OCI-LY3 (cell line): ENCODE data around the gene ATF6.

Source experiments
- H2AFZ ChIP-seq: fragments of 200-600, 300-600 bp; shearing (Covaris generic); 2 replicates; pipeline ENCODE4 v1.6.0; 2014; ENCODE audit warnings: antibody characterized with exemption, low read depth, low read length
- H3K27ac ChIP-seq: fragments of 200-600, 300-600 bp; sonication (generic); 2 replicates; pipeline ENCODE4 v1.5.1; 2014; ENCODE audit warnings: mild to moderate bottlenecking, low read length, moderate library complexity, mixed read lengths
- H3K27me3 ChIP-seq: fragments of 200-600, 300-600 bp; sonication (generic); 2 replicates; pipeline ENCODE4 v1.6.1; 2014; ENCODE audit warnings: low read depth, low read length, mixed read lengths
- H3K36me3 ChIP-seq: fragments of 200-600, 300-600 bp; sonication (generic); replicated peaks from 2 replicates; pipeline ENCODE3; 2014; ENCODE audit warnings: low read depth, low read length, mixed read lengths
- H3K4me1 ChIP-seq: fragments of 300-600, 200-600 bp; sonication (generic); 2 replicates; pipeline ENCODE4 v1.6.1; 2014; ENCODE audit warnings: low read length, mixed read lengths
- H3K4me2 ChIP-seq: fragments of 200-600, 300-600 bp; sonication (generic); 2 replicates; pipeline ENCODE4 v1.6.1; 2014; ENCODE audit warnings: low read length, mixed read lengths
- H3K4me3 ChIP-seq: fragments of 300-600, 200-600 bp; sonication (generic); 2 replicates; pipeline ENCODE4 v1.5.1; 2014; ENCODE audit warnings: antibody characterized with exemption, mild to moderate bottlenecking, low read length, moderate library complexity
- H3K79me2 ChIP-seq: fragments of 300-600, 200-600 bp; shearing (Covaris generic); 2 replicates; pipeline ENCODE4 v1.6.1; 2014; ENCODE audit warnings: mild to moderate bottlenecking, low read length, mixed read lengths
- H3K9ac ChIP-seq: fragments of 300-600, 200-600 bp; shearing (Covaris generic); 2 replicates; pipeline ENCODE4 v1.6.0; 2014; ENCODE audit warnings: mild to moderate bottlenecking, low read length, moderate library complexity
- H3K9me3 ChIP-seq: fragments of 200-600, 300-600 bp; shearing (Covaris generic); 2 replicates; pipeline ENCODE4 v1.6.1; 2014; ENCODE audit warnings: low read length, mixed read lengths; ENCODE audit not compliant: insufficient read depth
- H4K20me1 ChIP-seq: fragments of 200-600, 300-600 bp; sonication (generic); 2 replicates; pipeline ENCODE4 v1.6.1; 2016; ENCODE audit warnings: low read length, mixed read lengths; ENCODE audit not compliant: insufficient read depth
- EZH2phosphoT487 ChIP-seq: fragments of 200-600 bp; shearing (Covaris generic); IDR thresholded peaks from 2 replicates; pipeline ENCODE4 v1.6.1; 2018; ENCODE audit warnings: antibody characterized with exemption, mixed run types, low read depth
- TF ChIP-seq, protein P1 (sequence below): fragments of 200-600, 300-600 bp; sonication (generic); IDR thresholded peaks from 2 replicates; pipeline ENCODE4 v1.5.1; 2014; ENCODE audit warnings: antibody characterized with exemption, low read length, low read depth

ATF6 gene

GRCh38 chr1:161781995-161782394, 15.9 kb downstream of the ATF6 start:
- Histone ChIP-seq H4K20me1 (peaks cover 53% of the 10 kb centered on the region), H3K4me3 (no peak overlapping the region), H3K27me3 (no peaks in the 10 kb centered on the region), H3K36me3 (peaks cover 20% of the 10 kb centered on the region), H3K27ac (no peak overlapping the region), H3K9me3 (no peaks in the 10 kb centered on the region), H2AFZ (no peak overlapping the region), H3K4me2 (peak overlapping the region; percentile 52), H3K9ac (no peak overlapping the region), H3K4me1 (peaks cover 56% of the 10 kb centered on the region), H3K79me2 (peaks cover 17% of the 10 kb centered on the region; the same call in 1 of the 2 replicates)
- no peak for TF ChIP-seq EZH2phosphoT487
- TF ChIP-seq, protein P1, sequence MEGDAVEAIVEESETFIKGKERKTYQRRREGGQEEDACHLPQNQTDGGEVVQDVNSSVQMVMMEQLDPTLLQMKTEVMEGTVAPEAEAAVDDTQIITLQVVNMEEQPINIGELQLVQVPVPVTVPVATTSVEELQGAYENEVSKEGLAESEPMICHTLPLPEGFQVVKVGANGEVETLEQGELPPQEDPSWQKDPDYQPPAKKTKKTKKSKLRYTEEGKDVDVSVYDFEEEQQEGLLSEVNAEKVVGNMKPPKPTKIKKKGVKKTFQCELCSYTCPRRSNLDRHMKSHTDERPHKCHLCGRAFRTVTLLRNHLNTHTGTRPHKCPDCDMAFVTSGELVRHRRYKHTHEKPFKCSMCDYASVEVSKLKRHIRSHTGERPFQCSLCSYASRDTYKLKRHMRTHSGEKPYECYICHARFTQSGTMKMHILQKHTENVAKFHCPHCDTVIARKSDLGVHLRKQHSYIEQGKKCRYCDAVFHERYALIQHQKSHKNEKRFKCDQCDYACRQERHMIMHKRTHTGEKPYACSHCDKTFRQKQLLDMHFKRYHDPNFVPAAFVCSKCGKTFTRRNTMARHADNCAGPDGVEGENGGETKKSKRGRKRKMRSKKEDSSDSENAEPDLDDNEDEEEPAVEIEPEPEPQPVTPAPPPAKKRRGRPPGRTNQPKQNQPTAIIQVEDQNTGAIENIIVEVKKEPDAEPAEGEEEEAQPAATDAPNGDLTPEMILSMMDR: no peak

GRCh38 chr1:161782886-161783285, 16.8 kb downstream of the ATF6 start:
- Histone ChIP-seq H3K4me2 (no peak overlapping the region), H3K4me3 (no peak overlapping the region), H3K9ac (no peak overlapping the region), H3K27me3 (no peaks in the 10 kb centered on the region), H3K27ac (no peak overlapping the region), H4K20me1 (peaks cover 45% of the 10 kb centered on the region), H3K79me2 (peaks cover 8% of the 10 kb centered on the region; the same call in 1 of the 2 replicates), H3K36me3 (peaks cover 25% of the 10 kb centered on the region), H3K9me3 (no peaks in the 10 kb centered on the region), H2AFZ (no peak overlapping the region), H3K4me1 (peaks cover 49% of the 10 kb centered on the region)
- TF ChIP-seq, protein P1: no peak
- no peak for TF ChIP-seq EZH2phosphoT487

DNA sequence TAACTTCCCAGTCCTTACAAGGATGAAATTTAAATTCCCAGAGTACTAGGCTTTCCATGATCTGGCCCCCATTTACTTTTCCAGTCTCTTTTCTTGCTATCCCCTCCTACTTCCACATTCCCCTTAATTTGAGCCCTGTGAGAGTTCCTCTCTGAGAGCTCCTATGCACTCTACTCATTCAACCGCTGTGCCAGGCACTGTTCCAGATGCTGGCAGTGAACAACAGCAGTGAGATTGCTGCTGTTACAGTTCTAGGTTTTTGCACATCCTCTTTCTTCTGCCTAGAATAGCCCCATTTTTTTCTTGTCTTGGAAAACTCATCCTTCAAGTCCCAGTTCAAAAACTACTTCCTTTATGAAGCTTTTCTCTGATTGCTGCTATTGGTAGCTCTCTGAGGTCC, 18.8 kb downstream of the ATF6 start:
- TF ChIP-seq, protein P1: no peak
- Histone ChIP-seq H4K20me1 (peaks cover 30% of the 10 kb centered on the region), H3K36me3 (peaks cover 25% of the 10 kb centered on the region), H3K79me2 (no peaks in the 10 kb centered on the region), H3K9ac (no peak overlapping the region), H3K4me2 (no peak overlapping the region), H3K27ac (no peak overlapping the region), H3K9me3 (no peaks in the 10 kb centered on the region), H3K4me3 (no peak overlapping the region), H3K4me1 (peaks cover 28% of the 10 kb centered on the region), H3K27me3 (no peaks in the 10 kb centered on the region), H2AFZ (no peak overlapping the region)

- H4K20me1 ChIP-seq: peaks cover 14% of the 10 kb centered on the region
Measured at GRCh38 chr1:161787355-161787754, 21.2 kb downstream of the ATF6 start.

More at GRCh38 chr1:161787355-161787754, 21.2 kb downstream of the ATF6 start:
- no peaks in the 10 kb centered on the region for H3K27me3 ChIP-seq
- H3K9ac ChIP-seq: no peak overlapping the region
- H3K9me3 ChIP-seq: no peaks in the 10 kb centered on the region
- peaks cover 13% of the 10 kb centered on the region for H3K4me1 ChIP-seq
- TF ChIP-seq EZH2phosphoT487: no peak
- TF ChIP-seq, protein P1: peak; percentile 18
- no peak overlapping the region for H2AFZ ChIP-seq
- no peak overlapping the region for H3K4me2 ChIP-seq
- no peak overlapping the region for H3K4me3 ChIP-seq
- H3K79me2 ChIP-seq: no peaks in the 10 kb centered on the region
- no peak overlapping the region for H3K27ac ChIP-seq
- peaks cover 34% of the 10 kb centered on the region for H3K36me3 ChIP-seq
